Tibial nerve (tissue), 4 donors: ENCODE results near the gene PCLO.

Experiments
- CTCF ChIP-seq, 5 experiments: fragments of 200-600 bp in 3 of 5; fragments of 450-650 bp in 2 of 5; sonication (generic) in 3 of 5; IDR thresholded peaks; one replicate each; pipeline ENCODE4 v1.5.1; 2016 to 2019; ENCODE audit warnings: antibody characterized with exemption in 5 of 5, mild to moderate bottlenecking in 3 of 5, moderate library complexity in 2 of 5
- EP300 ChIP-seq, 2 donors: sonication (generic); formaldehyde crosslinking; IDR thresholded peaks; one replicate each; pipeline ENCODE4 v1.6.1; 2017; ENCODE audit warnings: antibody characterized with exemption in 2 of 2, mild to moderate bottlenecking in 1 of 2

GRCh38 chr7:83143107-83143506 is 19.6 kb downstream of the PCLO start:
- TF ChIP-seq CTCF (IDR thresholded peaks at IDR 0.05) (no peak), EP300 (IDR thresholded peaks at IDR 0.05) (no peak)
